HS-27A (cell line): Measurements from ENCODE around the gene STK32A.
"Not testable (repeated sequence)": the region's sequence is repeated elsewhere in the genome, so short reads cannot be mapped to it uniquely, and the experiment has no call there.

Experiments
- DNase-seq: peaks from one replicate; pipeline ENCODE4 v3.0.0-alpha.2; 2012; ENCODE audit warnings: low read depth, missing footprints

Gene STK32A

DNA sequence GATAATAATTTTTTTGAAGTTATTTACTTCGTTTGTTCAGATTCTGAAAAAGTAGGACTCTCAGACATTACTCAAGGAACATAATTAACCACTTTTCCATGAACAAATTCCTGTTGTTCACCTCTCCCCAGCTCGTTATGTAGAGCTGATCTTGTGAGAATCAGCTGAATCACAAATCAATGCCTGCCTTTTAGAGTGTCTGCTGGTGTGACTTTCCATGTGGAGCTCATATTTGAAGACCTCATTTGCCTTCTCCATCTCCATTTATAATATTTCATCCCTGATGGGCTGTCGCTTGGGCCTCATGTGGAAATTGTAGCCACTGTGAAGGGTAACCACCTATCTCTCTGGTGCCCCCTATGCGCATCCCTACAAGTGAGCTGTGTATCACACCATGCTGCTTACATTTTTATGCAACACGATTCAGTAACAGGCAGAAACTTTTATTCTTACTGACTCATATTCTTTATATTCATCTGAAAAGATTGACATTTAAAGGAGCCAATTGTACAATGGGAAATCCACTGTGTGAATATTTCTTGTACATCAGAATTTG is 111.3 kb downstream of the STK32A start:
- no peak for DNase-seq

DNA sequence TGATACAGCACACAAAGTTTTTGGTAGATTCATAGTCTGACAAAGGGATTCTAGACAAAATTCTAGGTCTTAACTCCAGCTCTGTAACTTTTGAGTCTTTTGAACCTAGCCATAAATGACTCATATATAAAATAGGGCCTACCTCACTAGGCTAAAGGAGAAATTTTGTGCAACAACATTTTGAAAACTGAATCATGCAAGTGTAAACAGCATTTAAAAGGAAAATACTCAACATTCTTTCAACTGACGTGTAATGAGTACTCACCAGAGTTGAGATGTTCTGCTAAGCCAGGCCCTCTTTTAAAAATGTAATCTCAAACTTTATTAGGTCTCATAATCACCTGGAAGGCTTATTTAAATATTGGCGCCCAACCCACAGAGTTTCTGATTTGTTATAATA is 113.2 kb downstream of the STK32A start:
- DNase-seq: no peak

DNA sequence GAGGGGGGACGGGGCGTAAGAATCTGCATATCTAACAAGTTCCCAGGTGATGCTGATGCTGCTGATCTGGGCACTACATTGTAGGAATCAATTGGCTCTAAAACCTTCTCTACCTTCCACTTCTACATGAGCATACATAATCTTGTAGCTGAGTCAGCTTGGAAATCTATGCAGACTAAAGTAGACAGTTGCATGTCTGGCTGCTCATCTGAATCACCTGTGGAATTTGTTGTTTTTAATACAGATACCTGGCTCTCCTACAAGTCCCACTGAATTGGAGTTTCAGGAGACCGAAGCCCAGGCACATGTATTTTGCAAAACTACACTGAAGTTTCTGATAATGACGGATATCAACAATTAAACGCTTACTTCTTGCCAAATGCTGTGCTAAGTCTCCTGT is 113.6 kb downstream of the STK32A start:
- no peak for DNase-seq

DNA sequence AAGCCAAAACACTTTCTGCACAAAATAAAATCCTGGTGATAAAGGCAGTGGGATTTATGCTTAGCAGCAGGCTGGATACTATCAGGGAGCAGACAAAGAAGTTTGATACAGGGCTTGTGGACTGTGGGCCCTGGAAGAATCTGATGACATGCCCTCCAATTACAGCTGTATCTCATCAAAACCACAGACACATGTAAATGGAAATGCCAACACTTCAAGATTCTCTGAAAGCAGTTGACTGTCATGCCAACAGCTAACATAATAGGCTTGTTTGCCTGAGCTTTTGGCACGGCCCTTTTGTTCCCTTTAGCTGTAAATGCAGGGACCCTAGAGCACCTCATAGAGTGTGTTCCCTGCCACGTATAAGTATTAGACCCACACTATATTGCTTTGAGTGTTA is 114.4 kb downstream of the STK32A start:
- no peak for DNase-seq

- DNase-seq: no peak
Observed at GRCh38 chr5:147359101-147359500, 124.3 kb downstream of the STK32A start.

DNA sequence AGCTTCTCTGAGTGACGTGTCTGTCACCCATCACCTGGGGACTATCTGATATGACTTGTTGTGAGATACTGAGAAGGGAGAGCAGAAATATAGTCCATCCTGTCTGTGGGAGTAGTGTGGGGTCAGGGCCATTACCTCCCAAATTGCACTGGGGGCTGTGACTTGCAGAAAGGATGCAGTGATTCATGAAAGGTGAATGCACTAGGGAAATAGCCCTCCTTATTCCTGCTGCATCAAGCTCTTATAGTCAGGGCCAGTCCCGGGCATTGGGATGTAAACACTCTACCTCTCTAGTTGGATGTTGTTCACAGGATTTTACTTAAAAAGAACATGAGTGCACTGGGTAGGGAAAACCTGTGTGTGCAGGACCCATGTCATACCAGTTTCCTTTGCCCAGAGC is 124.8 kb downstream of the STK32A start:
- no peak for DNase-seq

- no peak for DNase-seq
Observed at GRCh38 chr5:147360816-147361215, 126.0 kb downstream of the STK32A start.

DNA sequence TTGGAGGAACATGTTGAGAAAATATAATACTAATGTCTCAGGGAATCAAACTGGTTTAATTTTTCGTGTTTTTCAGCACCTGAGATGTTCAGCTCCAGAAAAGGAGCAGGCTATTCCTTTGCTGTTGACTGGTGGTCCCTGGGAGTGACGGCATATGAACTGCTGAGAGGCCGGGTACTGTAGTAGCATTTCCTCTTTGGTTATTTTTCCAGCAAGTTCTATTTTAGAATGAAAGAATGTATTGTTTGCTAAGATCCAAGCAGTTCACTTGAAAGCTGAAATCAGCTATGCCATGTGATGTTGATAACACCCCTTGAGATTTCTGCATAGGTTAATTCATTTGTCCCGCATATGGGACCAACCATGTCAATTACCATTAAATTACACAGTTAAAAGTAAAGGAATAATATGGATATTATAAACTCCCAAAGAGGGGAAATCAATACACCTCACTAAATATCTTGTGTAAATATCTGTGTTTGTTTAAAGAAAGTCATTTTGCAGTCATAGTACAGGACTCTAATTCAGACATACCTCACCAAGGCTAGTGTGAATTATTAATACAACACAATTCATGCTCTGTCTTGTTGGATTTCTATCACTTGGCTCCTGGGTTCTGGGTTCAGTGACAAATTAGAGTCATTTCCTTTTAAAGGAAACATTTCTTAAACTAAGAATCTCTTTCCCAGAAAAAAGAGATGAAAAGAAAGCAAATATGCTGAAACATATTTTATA is 126.8 kb downstream of the STK32A start:
- no peak for DNase-seq

DNA sequence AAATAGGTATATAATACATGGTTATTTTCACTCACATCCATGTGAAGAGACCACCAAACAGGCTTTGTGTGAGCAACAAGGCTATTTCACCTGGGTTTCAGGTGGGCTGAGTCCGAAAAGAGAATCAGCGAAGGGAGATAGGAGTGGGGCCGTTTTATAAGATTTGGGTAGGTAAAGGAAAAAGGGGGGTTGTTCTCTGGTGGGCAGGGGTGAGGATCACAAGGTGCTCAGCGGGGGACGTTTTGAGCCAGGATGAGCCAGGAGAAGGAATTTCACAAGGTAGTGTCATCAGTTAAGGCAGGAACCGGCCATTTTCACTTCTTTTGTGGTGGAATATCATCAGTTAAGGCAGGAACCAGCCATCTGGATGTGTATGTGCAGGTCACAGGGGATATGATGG is 132.6 kb downstream of the STK32A start:
- DNase-seq: not testable (repeated sequence)

DNA sequence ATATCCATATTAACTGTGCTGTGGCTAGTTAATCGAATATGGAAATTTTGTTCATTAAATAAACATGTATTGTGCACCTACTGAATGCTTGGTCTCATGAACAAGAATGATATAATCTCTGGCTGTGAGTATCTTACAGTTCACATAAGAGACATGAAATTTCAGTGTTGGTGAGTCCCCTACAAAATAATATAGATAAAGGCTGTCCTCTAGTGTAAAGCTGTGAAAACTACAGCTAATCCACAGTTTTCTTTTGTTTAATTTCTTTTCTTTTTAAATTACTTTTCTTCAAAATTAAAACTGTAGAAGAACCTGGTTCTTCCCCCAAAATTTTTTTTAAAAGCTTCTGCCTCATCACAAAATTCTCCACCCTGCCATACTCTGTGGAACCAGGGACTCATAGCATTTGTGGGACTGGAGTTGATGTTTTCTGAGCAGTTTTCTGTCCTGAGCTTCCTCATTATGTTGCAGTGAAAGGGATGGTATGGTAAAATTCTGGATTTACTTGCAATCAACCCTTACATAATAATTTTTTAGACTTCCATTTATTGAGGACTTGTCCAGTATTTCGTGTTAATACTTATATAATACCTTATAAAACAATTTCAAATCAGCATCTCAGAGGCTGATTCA is 135.0 kb downstream of the STK32A start:
- DNase-seq: no peak

GRCh38 chr5:147371290-147371689 is 136.5 kb downstream of the STK32A start:
- no peak for DNase-seq

GRCh38 chr5:147372191-147372590 is 137.4 kb downstream of the STK32A start:
- DNase-seq: no peak

- no peak for DNase-seq
Observed at GRCh38 chr5:147373328-147373727, 138.5 kb downstream of the STK32A start.

- DNase-seq: no peak
Observed at GRCh38 chr5:147375151-147375550, 140.3 kb downstream of the STK32A start.

DNA sequence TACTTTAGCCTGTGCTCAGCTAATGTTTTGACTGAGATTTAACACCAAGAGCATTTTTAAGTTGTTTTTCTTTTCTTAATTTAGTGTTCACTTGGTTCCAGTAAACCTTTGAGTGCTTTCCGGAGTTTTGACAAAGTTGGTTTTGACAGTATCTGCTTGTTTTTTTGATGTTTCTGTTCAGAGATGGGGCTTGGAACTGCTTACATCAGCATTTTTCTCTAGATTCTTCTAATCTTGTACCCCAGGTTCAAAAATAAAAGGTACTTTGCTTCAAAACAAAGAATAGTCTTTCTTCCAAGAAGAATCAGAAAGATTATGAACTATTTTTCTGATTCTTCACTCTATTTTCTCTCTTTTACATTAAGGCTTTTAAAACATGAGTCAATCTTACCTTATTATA is 142.9 kb downstream of the STK32A start:
- DNase-seq: no peak

DNA sequence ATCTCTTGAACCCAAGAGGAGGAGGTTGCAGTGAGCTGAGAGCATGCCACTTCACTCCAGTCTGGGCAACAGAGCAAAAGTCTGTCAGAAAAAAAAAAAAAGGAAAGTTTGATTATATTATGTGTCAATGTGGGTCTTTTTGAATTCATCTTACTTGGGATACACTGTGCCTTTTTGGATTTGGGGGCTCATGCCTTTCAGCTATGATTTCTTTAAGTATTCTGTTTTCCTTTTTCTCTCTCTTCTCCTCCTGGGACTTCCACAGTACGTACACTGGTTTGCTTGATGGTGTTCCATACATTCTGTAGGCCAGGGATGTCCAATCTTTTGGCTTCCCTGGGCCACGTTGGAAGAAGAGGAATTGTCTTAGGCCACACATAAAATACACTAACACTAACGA is 146.7 kb downstream of the STK32A start:
- DNase-seq: no peak

DNA sequence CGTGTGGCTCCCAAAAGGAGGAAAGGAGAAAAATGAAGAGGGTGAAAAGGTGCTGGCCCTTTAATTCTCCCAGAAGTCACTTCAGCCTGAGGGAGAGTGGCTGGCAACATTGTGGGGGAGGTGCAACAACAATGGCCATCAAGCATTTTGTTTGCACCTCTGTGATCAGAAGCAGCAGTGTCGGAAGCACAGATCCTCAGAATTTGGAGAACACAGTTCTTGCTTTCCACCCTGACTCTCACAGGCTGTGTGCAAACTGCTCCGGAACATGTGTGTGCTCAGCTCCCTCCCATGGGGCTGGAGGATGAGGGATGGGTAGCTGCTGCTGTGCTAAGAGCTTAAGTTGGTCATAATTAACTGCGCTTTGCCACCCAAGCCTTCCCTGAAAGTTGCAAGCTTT is 147.9 kb downstream of the STK32A start:
- DNase-seq: no peak

DNA sequence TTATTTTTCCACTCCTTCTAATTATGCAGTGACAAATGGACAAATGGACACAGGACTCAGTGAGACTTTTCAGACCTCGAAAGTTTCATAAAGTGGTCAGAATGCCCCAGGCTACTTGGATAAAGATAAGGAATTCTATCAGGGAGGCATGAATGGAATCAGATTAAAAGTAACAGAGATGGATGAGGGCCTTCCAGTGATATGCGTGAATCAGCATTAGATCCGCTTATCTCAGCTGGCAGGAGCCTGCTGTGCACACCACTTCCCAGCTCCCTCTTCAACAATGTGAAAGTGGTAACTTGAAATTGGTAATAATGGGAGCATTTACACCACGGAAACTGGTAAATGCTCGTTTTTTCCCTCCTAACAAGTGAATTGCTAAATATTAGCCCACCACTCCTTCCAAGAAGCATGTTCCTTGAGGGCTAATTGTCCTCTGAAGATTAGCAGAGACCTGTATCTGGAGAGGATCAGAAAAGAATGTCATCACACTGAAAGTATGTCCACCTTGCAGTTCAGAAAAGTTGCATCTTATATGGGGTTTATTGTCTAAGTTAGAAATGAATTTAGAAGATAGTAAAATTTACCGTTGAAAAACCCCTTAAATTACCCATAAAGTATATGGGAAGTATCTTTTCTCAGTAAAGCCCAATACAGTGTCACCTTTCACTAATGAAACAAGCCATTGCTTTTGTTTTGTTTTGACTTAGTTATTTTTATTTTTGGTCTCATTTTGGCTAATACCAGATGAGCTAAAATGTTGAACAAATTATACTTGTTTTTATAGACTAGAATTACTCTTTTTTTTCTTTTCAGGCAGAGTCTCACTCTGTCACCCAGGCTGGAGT is 149.7 kb downstream of the STK32A start:
- DNase-seq: no peak

- DNase-seq: no peak
Observed at GRCh38 chr5:147387109-147387508, 152.3 kb downstream of the STK32A start.

DNA sequence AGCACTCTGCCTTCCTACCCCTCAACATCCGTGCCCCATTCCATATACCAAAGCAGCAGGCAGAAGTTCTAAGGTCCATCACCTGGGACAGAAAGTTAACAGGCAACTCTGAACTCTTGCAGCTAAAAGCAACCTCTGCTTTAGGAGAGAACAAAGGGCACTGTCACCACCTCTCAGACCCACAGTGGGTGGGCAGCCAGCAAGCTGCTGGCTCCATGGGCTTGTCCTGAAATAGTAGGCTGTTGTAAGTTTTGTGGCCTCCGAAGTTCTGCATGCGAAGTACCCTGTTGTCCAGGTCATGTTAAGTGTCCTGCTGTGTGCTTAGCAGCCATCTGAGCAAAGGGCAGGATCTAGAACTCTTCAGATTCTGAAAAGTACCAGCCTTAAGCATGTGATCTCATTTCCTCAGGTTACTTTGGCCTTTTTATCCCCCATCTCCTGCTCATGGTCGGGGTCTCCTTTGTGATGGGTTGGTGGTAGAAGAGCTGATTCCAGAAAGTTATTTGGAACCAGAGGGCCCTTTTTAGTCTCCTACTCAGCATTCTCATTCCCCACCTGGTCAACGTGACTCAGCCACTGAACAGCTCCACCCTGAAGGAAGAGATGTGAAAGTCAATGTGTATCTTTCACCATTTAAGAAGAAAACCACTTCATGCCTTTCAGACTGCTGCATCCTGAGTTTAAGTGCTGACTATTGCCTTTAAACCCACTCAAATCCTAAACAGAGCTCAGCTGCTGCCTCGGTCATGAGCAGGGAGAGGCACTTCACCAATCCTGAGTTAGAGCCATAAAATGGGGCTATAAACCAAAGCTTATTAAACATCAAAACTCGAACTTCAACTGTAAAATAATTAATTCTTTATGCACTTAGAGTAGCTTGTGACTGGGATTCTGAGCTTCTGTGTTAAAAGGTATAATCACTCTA is 153.6 kb downstream of the STK32A start:
- no peak for DNase-seq

GRCh38 chr5:147390654-147391225 is 155.9 kb downstream of the STK32A start:
- no peak for DNase-seq
